ENCODE results near the gene SIDT1.

SIDT1 gene

DNA sequence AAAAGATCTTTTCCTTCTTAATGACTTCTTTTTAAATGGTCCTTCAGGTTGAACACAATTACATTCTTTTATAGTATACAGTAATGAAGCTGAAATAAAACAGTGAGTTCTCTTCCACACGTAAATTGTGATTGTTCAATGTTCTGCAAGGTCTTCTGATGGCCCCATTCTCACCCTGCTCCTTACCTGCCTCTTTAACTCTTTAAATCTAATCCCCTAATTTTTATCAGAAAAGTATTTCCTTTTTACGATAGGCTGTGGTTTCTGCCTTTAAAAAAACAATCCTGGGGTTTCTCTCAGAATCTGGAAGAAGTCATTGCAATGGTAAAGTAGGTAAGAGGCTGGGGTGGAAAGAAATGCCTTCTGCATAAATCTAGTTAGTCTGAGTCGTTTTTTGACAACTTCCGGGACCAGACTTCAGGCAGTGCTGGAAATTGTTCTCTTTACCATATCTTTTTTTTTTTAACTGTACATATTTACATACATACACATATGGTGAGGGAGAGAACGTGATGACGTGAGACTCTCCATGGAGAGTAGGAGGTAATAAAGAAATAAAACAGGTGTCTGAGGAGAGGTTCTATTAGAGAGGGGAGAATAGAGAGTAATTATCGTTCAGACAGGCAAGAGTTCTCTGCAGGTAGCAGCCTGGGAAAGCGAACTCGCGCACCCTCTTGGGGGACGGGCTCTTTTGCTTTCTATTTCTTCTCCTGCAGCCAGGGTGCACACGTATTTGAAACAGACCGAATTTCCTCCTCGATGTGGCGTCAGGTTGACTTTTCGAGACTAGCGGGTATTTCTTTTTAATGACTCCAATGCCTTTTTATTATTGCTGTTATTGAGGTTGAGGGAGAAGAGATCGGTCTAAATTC is at the start of gene SIDT1:
SIDT1 (plus strand) TSS at position 730 of the 872 bp plus-strand sequence. CDS start 467 bp downstream, outside the sequence.
- peak; percentile 56 to 69 for DNase-seq

DNA sequence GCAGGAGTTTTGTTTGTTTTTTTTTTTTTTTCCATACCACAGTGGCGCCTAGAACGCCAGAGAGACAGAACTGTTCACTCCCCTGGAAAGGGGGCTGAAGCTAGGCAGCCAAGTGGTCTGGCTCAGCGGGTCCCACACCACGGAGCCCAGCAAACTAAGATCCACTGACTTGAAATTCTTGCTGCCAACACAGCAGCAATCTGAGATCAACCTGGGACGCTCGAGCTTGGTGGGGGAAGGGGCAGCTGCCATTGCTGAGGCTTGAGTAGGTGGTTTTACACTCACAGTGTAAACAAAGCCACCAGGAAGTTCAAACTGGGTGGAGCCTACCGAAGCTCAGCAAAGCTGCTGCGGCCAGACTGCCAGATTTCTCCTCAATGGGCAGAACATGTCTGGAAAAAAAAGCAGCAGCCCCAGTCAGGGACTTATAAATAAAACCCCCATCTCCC is 47.2 kb upstream of the SIDT1 start:
- no peak for DNase-seq

DNA sequence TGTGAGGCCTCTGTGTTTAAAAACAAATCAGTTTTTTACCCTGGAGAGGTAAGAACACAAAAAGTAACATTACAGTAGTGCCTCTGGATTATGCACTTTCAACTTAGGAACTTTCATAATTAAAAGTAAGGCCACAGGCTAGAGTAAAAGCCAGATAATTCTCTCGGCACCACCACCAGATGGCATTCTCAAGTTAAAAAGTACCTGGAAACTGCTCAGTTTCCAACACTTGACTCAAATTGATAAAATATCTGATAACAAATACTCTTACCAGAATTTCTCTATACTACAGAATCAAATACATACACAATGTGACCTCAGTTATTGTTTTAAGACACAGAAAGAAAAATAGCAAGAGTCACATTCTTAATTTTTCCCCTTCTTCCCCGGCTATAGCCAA is 37.3 kb upstream of the SIDT1 start:
- peak in 1 of 2 experiments; percentile 39 for DNase-seq

DNA sequence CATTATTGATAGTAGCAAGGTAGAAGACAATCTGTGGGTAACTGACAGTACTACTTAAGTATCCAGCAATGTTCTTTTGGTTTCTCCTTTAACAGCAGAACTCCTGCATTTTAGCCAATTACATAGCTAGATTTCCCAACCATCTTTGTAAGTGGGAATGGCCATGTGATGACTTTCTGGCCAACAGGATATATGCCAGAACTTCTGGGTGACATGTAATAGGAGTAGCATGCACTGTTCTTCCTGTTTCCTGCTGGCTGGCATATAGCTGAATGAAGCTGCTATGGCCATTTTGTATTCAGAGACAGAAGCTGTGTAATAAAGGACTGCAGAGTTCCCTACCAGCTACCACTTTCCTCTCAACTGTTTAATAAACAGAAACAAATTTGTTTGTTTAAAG is 35.4 kb upstream of the SIDT1 start:
- DNase-seq = no peak

DNA sequence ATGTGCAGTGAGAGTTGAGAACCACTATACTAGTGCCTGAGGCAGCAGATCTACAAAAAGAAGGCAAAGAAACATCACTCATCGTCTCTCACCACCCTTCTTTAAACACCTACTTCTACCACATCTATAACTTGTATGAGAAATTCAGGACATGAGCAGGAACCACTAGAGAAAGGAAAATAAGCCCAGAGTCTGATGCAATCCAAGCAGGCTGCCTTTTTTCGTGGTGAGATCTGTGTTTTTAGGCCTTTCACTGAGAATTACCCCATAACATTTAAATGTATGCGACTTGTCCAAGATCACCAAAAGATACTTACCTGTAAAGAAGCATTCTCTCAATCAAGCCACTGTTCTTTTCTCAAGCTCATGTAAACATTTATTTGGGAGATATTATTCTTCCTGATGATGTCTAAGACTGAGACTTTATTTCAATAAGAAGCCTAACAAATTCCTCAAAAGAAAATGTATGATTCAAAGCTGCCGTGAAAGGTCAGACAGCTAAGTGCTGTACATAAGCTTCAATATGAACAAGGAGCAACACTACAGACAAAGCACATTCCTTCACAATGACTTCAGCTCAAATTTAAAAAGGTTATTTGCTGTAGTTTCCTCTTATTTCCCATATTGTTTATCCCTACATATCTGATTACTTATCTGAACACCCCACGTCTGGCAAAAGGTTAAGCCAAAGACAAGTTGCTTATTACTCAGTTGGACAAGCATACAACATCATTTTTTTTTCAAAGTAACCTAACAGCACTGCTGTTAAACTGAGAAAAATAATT is 33.9 kb upstream of the SIDT1 start:
- DNase-seq = no peak

DNA sequence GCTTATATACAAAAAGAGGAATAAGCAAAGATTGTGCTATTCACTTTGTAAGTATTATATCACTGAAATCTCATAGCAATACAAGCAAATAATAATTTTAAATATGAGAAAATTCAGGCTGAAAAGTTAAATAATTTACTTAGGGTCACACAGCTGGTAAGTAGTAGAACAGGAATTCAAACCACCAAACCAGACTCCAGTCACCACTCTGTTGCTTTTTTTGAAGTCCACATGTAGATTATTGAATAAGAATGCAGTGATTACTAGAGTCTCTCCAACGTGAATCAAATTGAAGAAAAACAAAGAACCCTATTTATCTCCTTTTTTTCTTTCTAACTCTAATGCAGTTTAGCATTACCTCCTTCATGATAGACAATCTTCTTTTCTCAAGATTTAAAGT is 33.3 kb upstream of the SIDT1 start:
- DNase-seq = no peak

DNA sequence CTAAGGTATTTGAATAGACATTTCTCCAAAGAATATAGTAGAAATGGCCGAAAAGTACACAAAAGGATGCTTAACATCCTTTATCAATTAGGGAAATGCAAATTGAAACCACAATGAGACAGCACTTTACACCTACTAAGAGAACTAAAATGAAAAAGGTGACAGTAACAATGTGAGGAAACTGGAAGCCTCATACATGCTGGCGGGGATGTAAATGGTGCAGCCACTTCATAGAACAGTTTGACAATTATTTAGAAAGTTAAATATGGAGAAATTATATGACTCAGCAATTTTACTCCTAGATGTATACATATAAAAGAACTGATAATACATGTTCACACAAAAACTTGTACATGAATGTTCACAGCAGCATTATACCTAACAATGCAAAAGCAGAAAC is 30.8 kb upstream of the SIDT1 start:
- no peak for DNase-seq

DNA sequence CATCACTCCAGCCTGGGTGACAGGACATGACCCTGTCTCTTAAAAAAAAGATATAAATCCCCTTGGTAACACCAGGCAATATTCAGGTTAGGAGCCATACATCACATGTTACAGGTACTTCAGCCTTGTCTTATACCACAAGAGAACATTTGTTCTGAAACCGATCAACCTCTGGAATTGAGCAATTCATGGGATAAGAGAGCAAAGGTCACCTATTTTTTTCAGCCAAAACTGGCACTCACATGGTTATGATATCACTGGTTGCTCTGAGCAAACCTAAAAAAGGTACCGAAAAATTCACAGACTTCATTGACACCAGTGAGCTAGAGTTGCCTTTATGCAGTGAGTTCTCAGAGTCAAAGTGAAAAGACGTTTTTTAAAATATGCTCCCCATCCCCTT is 26.5 kb upstream of the SIDT1 start:
- no peak for DNase-seq

DNA sequence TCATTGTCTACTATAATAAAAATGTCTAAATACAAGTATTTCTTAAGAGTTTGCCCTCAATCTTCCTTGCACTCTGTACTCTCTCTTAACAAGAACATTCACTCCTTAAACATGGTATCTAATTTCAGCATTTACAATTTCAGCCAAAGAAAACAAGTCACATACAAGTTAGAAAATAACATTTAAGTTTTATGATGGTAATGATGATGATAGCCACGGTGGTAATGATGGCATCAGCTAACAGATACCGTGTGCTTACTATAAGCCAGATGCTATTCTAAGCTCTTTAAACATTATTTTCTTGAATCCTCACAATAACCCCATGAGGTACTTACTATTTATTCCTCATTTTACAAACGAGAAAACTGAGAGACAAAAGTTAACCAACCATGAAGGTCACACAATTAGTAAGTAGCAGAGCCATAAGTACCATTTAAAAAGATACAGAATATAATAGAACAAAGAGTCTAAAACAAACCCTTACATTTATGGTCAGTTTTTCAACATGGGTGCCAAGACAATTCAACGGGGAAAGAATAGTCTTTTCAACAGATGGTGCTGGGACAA is 24.8 kb upstream of the SIDT1 start:
- no peak for DNase-seq

DNA sequence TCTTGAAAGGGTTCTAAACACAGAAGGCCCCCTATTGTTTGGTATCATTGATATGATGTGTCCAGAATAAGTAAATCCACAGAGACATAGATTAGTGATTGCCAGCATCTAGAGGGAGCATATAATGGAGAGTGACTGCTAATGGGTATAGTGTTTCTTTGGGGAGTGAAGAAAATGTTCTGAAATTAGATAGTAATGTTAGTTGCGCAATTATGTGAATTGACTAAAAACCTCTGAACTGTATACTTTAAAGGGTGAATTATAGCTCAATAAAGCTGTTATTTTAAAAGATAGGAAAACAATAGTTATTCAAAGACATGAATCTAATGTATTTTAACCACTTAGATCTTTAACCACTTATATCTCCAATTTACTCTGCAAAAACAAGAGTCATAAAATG is 23.4 kb upstream of the SIDT1 start:
- DNase-seq = no peak

DNA sequence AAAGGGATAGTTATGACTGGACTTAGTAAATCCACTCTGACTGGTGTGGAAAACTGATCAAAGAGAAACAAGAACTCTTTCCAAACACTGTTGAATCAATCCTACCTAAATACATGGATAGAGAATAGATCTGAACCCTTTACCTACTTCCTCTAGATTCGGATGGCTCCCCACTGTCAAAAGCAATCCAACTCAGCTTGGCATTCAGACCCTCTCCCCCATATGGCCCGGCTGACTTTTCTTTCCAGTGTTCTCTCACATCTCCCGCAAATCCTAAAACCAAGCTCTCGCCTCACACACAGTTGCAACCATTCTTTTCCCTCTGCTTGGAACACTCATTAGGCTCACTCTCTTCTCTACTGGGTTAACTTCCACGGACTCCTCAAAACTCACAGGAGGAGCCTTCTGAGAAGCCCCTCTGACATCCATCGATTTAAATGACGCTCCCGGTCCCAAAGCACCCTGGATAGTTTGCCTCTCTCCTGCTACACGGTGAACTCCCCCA is 18.0 kb upstream of the SIDT1 start:
- DNase-seq = peak; percentile 26 to 54

DNA sequence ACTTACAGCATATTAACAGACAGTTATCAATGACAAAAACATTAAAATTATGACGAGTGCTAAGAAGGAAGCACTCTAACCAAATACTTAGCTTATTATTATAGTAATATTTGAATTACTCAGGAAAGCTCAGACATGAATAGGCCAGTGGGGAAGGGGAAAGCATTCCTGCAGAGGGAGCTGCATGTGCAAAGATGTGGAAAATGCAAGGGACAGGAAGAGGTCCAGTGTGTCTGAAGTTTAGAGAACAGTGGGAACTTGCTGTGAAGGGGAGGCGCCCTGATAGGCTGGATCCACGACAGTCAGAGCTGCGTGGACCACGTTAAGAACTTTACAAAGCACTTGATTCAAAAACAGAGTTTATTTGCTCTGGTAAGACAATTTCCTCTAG is 16.2 kb upstream of the SIDT1 start:
- DNase-seq = peak; percentile 8 to 39

DNA sequence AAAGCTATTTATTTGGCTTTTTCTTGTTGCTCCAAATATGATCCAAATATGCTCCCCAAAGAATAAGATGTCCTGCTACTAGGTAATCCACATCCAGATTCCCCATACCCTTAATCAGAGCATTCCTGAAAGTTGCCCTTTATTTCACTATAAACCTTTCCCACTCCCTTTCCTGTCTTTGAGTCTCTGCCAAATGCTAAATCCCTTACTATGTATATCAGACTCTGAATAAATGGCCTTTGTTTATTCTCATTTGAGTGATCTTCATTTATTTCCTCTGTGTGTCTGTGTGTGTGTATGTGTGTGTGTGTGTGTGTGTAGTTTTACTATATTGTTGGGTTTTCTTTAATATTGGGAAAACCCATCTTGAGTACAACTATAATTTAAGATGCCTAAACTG is 10.4 kb upstream of the SIDT1 start:
- DNase-seq = no peak

DNA sequence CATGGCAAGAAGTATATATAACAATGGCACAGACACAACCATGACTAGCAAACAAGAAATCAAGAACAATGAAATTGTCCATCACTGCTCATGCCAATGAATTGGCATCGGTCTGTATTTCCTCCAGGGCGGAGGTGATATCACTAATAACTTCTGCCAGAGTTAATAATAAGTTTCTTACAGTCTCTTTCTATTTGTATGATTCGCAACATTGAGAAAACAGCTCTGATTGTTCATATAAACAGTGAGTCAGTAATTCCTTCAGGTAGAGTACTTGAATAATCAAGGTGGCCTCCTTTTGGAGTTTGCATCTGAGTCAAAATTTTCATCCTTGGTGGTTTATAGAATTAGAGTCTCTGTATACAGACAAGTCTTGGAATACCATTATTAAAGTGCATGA is 9.1 kb upstream of the SIDT1 start:
- DNase-seq = no peak

DNA sequence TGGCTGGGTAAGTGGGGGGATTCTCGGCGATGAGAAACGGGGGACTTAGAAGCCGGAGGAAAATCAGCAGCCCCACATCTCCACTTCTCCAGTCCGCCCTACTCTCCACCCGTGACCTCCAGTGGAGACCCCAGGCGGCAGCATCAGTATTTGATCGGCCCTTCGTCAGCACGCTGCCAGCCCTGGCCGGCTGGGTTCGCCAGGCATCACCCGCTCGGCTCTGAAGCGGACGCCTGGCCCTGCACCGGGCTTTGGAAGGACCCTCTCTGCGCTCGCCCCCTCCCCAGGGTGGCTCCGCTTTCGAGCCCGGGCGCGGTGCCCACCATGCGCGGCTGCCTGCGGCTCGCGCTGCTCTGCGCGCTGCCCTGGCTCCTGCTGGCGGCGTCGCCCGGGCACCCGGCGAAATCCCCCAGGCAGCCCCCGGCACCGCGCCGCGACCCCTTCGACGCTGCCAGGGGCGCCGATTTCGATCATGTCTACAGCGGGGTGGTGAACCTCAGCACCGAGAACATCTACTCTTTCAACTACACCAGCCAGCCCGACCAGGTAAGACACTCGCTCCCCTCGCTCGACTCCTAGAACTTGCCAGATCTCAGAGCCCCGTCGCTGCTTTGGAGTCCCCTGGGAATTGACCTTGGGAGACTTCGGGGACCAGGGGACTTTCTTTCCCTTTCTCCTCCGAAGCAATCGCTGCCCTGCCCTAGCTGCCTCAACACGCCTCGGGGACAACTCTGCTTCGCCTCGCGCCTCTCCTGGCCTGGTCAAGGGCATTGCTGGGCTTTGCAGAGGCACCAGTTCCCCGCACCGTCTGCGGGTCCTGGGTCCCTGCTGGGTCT is 561 bp downstream of the SIDT1 start:
- peak; percentile 48 to 69 for DNase-seq

DNA sequence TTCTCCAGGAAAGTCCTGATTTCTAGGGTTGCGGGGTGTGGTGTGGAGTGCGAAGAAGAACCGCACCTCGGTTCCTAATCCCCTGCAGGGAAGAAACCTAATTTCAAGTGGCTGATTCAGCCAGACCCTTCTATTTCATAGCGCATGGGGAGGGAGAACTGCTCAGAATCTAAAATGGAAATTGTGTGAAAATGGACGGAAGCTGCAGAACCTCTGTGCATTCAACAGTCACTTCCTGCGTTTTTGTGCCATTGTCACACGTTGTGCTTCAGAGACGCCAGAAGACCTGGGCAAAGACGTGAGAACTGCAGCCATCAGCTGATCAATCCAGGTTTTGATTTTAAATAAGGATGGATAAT is 1.2 kb downstream of the SIDT1 start:
- DNase-seq = no peak

DNA sequence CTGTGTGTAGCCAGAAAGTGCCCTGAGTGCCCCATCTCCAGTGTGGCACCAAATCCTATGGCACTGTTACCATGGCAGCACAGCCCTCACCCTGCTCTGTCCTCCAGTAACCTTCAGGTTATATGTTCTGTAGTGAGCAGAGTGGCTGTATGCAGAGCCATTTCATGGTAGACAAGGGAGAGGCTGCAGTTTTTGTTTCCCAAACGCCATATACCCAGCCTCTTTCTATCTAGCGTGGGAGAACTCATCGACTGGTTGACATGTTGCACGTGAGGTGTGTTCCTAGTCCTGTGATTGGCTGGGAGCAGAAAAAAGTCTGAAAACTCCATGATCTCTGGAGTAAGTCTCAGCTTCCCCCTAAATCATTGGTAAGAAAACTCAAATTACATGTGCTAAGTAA is 2.0 kb downstream of the SIDT1 start:
- peak; percentile 12 to 31 for DNase-seq

DNA sequence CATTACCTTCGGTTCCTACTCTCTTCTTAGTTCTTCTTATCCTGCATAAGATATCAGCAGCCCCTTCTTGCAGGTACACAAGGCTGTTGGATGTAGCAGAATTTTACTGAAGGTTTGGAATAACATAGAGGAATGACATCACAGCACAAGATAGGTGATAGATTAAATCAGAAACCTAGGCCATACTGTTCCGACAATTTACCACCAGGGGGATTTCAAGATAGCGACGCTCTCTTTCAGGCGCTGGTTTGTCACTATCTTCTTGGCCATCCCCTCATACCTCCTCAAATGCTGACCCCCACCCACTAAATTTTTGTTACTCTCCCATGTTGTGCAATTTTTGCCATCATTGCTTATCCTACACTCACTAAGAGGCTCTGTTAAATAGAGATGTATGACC is 3.5 kb downstream of the SIDT1 start:
- no peak for DNase-seq

DNA sequence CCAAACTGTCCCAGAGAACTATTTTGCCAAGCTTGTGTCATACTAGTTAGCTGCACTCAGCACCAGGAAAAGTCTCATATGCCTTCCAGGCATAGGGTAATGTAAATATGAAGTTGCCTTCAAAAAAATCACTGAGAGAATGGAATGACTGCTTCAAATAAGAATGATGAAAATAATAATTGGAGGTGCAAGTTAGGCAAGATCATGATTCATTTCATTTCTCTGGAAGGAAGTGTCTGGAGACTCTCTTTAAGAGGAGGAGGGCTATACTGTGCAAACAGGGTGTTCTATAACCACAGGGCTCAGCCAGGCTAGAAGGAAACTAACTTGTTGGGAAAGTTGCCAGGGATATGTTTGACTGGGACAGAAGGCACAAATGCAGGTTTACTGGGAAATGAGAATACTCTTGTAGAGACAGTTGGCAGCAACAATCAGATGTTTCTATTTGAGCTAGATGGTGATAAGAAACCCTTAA is 4.3 kb downstream of the SIDT1 start:
- DNase-seq = no peak

DNA sequence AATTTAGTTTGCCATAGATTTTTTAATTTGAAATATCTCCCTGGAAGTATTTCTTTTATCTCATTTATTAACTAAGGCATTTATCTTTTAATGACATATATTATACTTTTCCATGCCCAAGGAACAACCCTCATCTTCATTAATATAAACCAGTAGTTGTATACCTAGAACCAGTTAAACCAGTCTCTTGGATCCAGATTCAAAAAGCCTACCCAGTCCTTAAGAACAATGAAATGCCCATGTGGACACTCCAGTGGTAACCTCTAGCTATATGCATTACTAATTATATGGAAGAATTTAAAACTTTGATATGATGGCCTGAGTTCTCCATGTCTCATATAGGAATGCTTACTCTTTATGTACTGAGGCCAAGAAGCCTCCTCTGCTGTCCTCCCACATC is 4.8 kb downstream of the SIDT1 start:
- no peak for DNase-seq

DNA sequence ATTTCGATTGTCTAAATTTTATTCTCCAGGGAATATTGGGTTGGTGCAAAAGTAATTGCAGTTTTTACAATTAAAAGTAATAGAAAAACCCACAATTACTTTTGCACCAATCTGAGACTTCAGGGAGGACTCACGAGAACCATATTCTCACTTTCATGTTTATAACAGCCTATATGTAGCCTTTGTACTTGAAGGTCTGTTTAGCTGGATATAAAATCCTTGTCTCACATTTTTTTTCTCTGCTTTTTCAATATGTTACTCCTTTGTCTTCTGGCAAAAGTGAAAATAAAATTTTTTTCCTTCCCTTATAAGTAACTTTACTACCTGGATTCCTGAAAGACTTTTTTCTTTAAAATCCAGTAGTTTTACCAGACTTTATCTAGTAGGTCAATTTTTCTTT is 9.2 kb downstream of the SIDT1 start:
- DNase-seq = no peak

DNA sequence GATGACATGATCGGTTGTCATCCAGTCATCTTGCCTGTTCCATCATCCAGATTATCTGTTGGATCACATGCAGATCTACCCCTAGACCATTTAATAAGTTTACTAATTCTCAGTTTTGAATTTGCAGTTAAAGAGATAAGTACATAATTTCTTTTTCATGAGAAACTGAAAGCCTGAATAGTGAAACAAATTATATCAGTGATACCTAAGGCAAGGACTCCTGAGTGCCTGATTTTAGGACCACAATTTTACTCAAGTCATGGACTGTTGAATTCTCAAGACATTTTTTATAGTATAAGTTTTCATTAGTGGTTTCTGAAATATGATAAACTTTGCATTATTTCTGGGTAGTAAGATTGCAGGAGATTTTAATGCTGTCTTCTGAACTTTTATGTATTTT is 13.2 kb downstream of the SIDT1 start:
- no peak for DNase-seq

Measured in NCI-H524 (cell line).